Small intestine (tissue), 7 donors: ENCODE measurements around the gene SMIM38. TPM values are rescaled to one million over a fixed set of nuclear protein-coding genes. Genes with fewer than 3 reads are reported as not detected.

Experiments
- DNase-seq, 2 donors: peaks; one replicate each; pipeline versions ENCODE4 v3.0.0 to v3.0.0-alpha.2; 2013
- FAIRE-seq: peaks from 2 replicates; lab custom pipeline; 2012; peaks lifted over from hg19 to GRCh38; lab: Jason Lieb, UNC
- H3K27ac ChIP-seq, 3 donors: one replicate each; pipeline ENCODE4 v1.5.1; 2013; ENCODE audit warnings: low read length in 2 of 3, mild to moderate bottlenecking in 2 of 3, control low read depth in 1 of 3, inconsistent platforms in 1 of 3, low read depth in 1 of 3, moderate library complexity in 1 of 3
- H3K27me3 ChIP-seq, 3 donors: one replicate each; pipeline ENCODE4 v1.6.1; 2013; ENCODE audit warnings: low read length in 3 of 3, inconsistent platforms in 1 of 3; ENCODE audit not compliant: control insufficient read depth in 3 of 3, insufficient read depth in 3 of 3
- H3K36me3 ChIP-seq, 3 donors: one replicate each; pipeline ENCODE4 v1.6.1; 2013; ENCODE audit warnings: low read length in 3 of 3, inconsistent platforms in 1 of 3, low read depth in 1 of 3, mild to moderate bottlenecking in 1 of 3, moderate library complexity in 1 of 3; ENCODE audit not compliant: control insufficient read depth in 3 of 3, insufficient read depth in 2 of 3
- H3K4me1 ChIP-seq, 3 donors: one replicate each; pipeline ENCODE4 v1.6.1; 2013; ENCODE audit warnings: low read length in 2 of 3, inconsistent platforms in 1 of 3, low read depth in 1 of 3, mild to moderate bottlenecking in 1 of 3, moderate library complexity in 1 of 3; ENCODE audit not compliant: control insufficient read depth in 3 of 3, insufficient read depth in 2 of 3
- H3K4me3 ChIP-seq, 3 donors: one replicate each; pipeline ENCODE4 v1.5.1; 2013; ENCODE audit warnings: low read length in 3 of 3, control low read depth in 1 of 3, inconsistent platforms in 1 of 3, low read depth in 1 of 3, mild to moderate bottlenecking in 1 of 3, moderate library complexity in 1 of 3
- H3K9me3 ChIP-seq, 2 donors: one replicate each; pipeline ENCODE4 v1.6.1; 2013; ENCODE audit warnings: low read depth in 1 of 2, low read length in 1 of 2; ENCODE audit not compliant: control insufficient read depth in 2 of 2, insufficient read depth in 1 of 2
- WGBS, 3 donors: extraction: QIAGEN DNeasy Blood & Tissue Kit; methylation state at CpG; one replicate each; pipeline ENCODE4 v1.1.7; 2013; 5-methylcytosine and 5-hydroxymethylcytosine counted together
- polyA plus RNA-seq, 4 donors: library from polyadenylated mRNA; stranded (reverse) in 3 of 4; unstranded in 1 of 4; fragments of 200-250 nt in 3 of 4; fragments of 120-200 nt in 1 of 4; gene quantifications; one replicate each; pipeline versions ENCODE4 v1.2.1 to v1.2.3, GENCODE V29; 2013
- donor health status: healthy with polysubstance abuse.
- donor health status: control.
- donor health status: control.
- donor health status: Bipolar disorder and iron deficiency.
- donor health status: healthy.

Gene SMIM38
- polyA plus RNA-seq, 4 donors: 0.09 to 0.24 TPM; not detected in 2

- Histone ChIP-seq H3K36me3 (no peaks in the 10 kb centered on the region), H3K9me3 (peaks cover 0 to 7% of the 10 kb centered on the region in 2 donors), H3K4me3 (no peak overlapping the region), H3K27ac (no peak overlapping the region), H3K27me3 (no peaks in the 10 kb centered on the region), H3K4me1 (peaks cover 0 to 17% (median 0%) of the 10 kb centered on the region in 3 donors)
- FAIRE-seq (no peak), DNase-seq (no peak)
- 84 to 91% (median 87%) methylated on average over 25 of the region's 25 CpGs for WGBS, 3 donors
These were observed 46.9 kb downstream of the SMIM38 start for GRCh38 chr11:69202511-69203221.

- DNase-seq (no peak), FAIRE-seq (no peak)
- H3K4me3 ChIP-seq: no peak overlapping the region
- H3K36me3 ChIP-seq: no peaks in the 10 kb centered on the region
- H3K4me1 ChIP-seq: peaks cover 0 to 17% (median 0%) of the 10 kb centered on the region in 3 donors
- peaks cover 0 to 14% of the 10 kb centered on the region in 2 donors for H3K9me3 ChIP-seq
- WGBS, 3 donors: 74 to 91% (median 86%) methylated on average over 16 of the region's 16 CpGs
- H3K27me3 ChIP-seq: no peaks in the 10 kb centered on the region
- no peak overlapping the region for H3K27ac ChIP-seq
These were observed 47.6 kb downstream of the SMIM38 start for GRCh38 chr11:69203381-69203780.

- Histone ChIP-seq H3K4me1 (peaks cover 0 to 17% (median 0%) of the 10 kb centered on the region in 3 donors), H3K36me3 (no peaks in the 10 kb centered on the region), H3K27ac (peak overlapping the region in 1 of 3 donors; percentile 25), H3K9me3 (peaks cover 0 to 19% of the 10 kb centered on the region in 2 donors), H3K4me3 (no peak overlapping the region), H3K27me3 (no peaks in the 10 kb centered on the region)
- FAIRE-seq (no peak), DNase-seq (no peak)
- 67 to 75% (median 71%) methylated on average over 8 of the region's 8 CpGs for WGBS, 3 donors
These were observed 48.1 kb downstream of the SMIM38 start for GRCh38 chr11:69203901-69204245.

GRCh38 chr11:69204246-69204940 lies 48.7 kb downstream of the SMIM38 start:
- H3K27me3 ChIP-seq: no peaks in the 10 kb centered on the region
- no peak for FAIRE-seq
- no peaks in the 10 kb centered on the region for H3K36me3 ChIP-seq
- no peak overlapping the region for H3K4me3 ChIP-seq
- WGBS, 3 donors: 60 to 80% (median 72%) methylated on average over 18 to 19 of the region's 19 CpGs
- peak in 1 of 2 donors; percentile 90 for DNase-seq
- peaks cover 0 to 19% of the 10 kb centered on the region in 2 donors for H3K9me3 ChIP-seq
- peaks cover 0 to 17% (median 0%) of the 10 kb centered on the region in 3 donors for H3K4me1 ChIP-seq
- peak overlapping the region in 1 of 3 donors; percentile 56 for H3K27ac ChIP-seq

- FAIRE-seq (no peak), DNase-seq (no peak)
- H3K4me1 ChIP-seq: peaks cover 0 to 19% (median 0%) of the 10 kb centered on the region in 3 donors
- no peaks in the 10 kb centered on the region for H3K36me3 ChIP-seq
- peaks cover 0 to 19% of the 10 kb centered on the region in 2 donors for H3K9me3 ChIP-seq
- WGBS, 3 donors: 85 to 92% (median 90%) methylated on average over 27 to 30 of the region's 30 CpGs
- H3K4me3 ChIP-seq: no peak overlapping the region
- H3K27ac ChIP-seq: peak overlapping the region in 1 of 3 donors; percentile 56
- no peaks in the 10 kb centered on the region for H3K27me3 ChIP-seq
These were observed 49.4 kb downstream of the SMIM38 start for GRCh38 chr11:69204941-69205742.

Other genes with a start within 250 kb of the SMIM38 start
- gene MRGPRD, start 174.9 kb upstream of the SMIM38 start, polyA plus RNA-seq: under 1 TPM in 1 of 4 donors, not detected in 3; 0.06 TPM
- 10 to 100 TPM in 1 of 4 donors, 1 to 10 TPM in 2, under 1 TPM in 1; 0.81 to 16.9 (median 2.1) TPM for gene MRGPRF, start 142.7 kb upstream of the SMIM38 start, polyA plus RNA-seq
- gene TPCN2, start 107.0 kb upstream of the SMIM38 start, polyA plus RNA-seq: 10 to 100 TPM; 11.1 to 32.8 (median 12.8) TPM
- 1 to 10 TPM in 2 of 4 donors, under 1 TPM in 2; 0.12 to 3.6 (median 1.6) TPM for gene MYEOV, start 138.2 kb downstream of the SMIM38 start, polyA plus RNA-seq